ENCODE data around the gene SLC51B.

SLC51B gene

DNA sequence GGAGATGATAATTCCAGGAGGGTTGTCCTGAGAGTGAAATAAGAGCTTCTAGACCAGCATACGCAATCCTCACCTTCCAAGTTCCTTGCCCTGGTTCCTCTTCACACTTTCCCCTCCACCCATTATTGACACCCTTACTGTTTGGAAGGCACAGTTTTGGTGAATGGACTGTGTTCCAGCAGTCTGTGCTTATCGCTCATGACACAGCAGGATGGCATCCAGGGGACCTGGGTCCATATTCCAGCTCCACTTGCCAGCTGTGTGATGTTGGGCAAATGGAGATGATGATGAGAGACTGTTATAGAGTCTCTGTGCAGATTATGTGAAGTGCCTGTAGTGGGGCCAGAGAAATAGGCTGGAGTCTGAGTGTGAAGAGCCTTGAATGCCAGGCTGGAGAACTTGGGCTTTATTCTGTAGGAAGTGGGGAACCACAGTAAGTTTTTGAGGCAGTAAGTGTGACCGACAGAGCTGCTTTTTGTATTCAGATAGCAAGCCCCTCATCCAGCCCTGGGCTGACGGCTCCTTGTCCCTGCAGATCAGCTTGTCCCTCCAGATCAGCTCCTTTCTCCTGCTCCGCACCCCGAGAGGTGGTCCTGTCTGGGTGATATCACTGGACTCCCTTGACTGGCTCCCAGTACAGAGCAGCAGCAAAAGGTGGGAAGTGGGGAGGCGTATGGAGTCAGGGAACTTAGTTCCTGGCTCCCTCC, 39.5 kb downstream of the SLC51B start:
- H3K4me1 ChIP-seq (ENCODE audit: low read depth, poor library complexity, severe bottlenecking), result no peaks in the 10 kb centered on the region
- no peaks in the 10 kb centered on the region; the same call in 1 of the 2 replicates for H3K27me3 ChIP-seq (ENCODE audit: insufficient read depth, low read depth)
- H3K27ac ChIP-seq, result no peak overlapping the region
- H2AFZ ChIP-seq (ENCODE audit: low read depth), result no peak overlapping the region
- no peaks in the 10 kb centered on the region for H4K20me1 ChIP-seq (ENCODE audit: insufficient read depth)
- H3K9ac ChIP-seq, result no peak overlapping the region
- no peak overlapping the region for H3K4me2 ChIP-seq
- no peaks in the 10 kb centered on the region for H3K79me2 ChIP-seq (ENCODE audit: insufficient read depth, low read depth)
- H3K4me3 ChIP-seq (IDR thresholded peaks at IDR 0.05; ENCODE audit: insufficient read depth, low read depth, low read length), result no peak overlapping the region
- H3K36me3 ChIP-seq (ENCODE audit: insufficient read depth), result no peaks in the 10 kb centered on the region
- TF ChIP-seq, protein P1, sequence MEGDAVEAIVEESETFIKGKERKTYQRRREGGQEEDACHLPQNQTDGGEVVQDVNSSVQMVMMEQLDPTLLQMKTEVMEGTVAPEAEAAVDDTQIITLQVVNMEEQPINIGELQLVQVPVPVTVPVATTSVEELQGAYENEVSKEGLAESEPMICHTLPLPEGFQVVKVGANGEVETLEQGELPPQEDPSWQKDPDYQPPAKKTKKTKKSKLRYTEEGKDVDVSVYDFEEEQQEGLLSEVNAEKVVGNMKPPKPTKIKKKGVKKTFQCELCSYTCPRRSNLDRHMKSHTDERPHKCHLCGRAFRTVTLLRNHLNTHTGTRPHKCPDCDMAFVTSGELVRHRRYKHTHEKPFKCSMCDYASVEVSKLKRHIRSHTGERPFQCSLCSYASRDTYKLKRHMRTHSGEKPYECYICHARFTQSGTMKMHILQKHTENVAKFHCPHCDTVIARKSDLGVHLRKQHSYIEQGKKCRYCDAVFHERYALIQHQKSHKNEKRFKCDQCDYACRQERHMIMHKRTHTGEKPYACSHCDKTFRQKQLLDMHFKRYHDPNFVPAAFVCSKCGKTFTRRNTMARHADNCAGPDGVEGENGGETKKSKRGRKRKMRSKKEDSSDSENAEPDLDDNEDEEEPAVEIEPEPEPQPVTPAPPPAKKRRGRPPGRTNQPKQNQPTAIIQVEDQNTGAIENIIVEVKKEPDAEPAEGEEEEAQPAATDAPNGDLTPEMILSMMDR (conservative IDR thresholded peaks at IDR 0.05; ENCODE audit: low read depth, low read length), result no peak

DNA sequence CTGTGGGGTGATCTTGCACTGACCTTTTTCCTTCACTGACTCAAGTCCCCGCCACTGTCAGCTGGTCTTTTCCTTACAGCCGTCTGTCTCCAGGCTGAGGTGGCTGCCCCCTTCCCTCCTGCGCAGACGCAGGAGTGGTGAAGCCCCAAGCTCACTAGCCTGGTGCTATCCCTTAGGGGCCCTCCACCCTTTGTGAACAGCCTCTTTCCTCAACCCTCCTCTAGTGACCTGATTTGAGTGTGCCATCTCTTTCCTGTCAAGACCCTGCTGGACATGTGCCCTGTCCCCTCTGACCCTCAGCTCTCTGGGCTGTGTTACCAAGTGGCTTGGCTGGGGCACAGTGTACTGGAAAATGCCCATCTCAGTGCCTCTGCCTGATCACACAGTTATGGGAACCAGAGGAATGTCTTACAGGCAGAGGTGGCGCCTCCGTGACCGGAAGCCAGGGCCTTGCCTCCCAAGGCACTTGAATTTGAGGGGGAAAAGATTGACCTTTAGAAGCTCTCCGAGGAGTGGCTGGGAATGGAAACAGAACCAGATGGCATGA, 40.1 kb downstream of the SLC51B start:
- Histone ChIP-seq H3K36me3 (ENCODE audit: insufficient read depth) (no peaks in the 10 kb centered on the region), H3K4me2 (no peak overlapping the region), H3K27ac (no peak overlapping the region), H3K4me3 (IDR thresholded peaks at IDR 0.05; ENCODE audit: insufficient read depth, low read depth, low read length) (no peak overlapping the region), H3K27me3 (ENCODE audit: insufficient read depth, low read depth) (no peaks in the 10 kb centered on the region; the same call in 1 of the 2 replicates), H4K20me1 (ENCODE audit: insufficient read depth) (no peaks in the 10 kb centered on the region), H2AFZ (ENCODE audit: low read depth) (no peak overlapping the region), H3K79me2 (ENCODE audit: insufficient read depth, low read depth) (no peaks in the 10 kb centered on the region), H3K9ac (no peak overlapping the region), H3K4me1 (ENCODE audit: low read depth, poor library complexity, severe bottlenecking) (no peaks in the 10 kb centered on the region)
- TF ChIP-seq, protein P1 (conservative IDR thresholded peaks at IDR 0.05; ENCODE audit: low read depth, low read length), result no peak

DNA sequence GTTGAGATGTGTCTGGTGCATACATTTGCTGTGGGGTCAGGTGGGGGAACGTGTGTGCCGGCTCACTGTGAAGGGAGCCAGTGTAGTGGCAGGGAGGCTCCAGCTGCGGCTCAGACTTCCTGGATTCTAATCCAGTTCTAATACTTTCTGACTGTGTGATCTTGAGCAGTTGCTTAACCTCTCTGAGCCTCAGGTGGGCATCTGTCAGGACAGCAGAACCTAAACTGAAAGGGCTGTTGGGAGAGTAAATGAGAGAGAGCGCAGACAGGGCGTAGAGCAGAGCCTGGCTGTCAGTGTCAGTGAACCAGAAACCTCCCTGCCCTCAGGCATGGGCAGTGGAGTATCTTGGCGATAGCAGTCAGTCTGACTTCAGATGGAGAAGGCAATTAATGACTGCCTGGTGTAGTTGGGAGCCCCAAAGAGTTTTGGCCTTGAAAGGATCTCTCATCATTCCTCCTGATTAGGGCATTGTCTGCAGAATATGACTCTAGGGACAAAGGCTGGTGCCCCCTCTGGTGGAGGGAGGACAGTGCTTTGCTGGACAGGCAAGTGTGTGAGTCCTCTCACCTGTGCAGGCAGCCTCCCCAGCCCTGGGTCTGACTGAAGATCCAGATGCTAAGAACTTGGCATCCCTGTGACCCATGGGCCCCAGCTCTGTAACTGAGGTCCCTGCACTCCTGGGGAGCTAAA, 40.9 kb downstream of the SLC51B start:
- H3K79me2 ChIP-seq (ENCODE audit: insufficient read depth, low read depth), result no peaks in the 10 kb centered on the region
- no peak overlapping the region for H3K4me3 ChIP-seq (IDR thresholded peaks at IDR 0.05; ENCODE audit: insufficient read depth, low read depth, low read length)
- no peaks in the 10 kb centered on the region for H3K36me3 ChIP-seq (ENCODE audit: insufficient read depth)
- H3K4me2 ChIP-seq, result no peak overlapping the region
- H3K27me3 ChIP-seq (ENCODE audit: insufficient read depth, low read depth), result no peaks in the 10 kb centered on the region; the same call in 1 of the 2 replicates
- H4K20me1 ChIP-seq (ENCODE audit: insufficient read depth), result no peaks in the 10 kb centered on the region
- no peak overlapping the region for H2AFZ ChIP-seq (ENCODE audit: low read depth)
- TF ChIP-seq, protein P1 (conservative IDR thresholded peaks at IDR 0.05; ENCODE audit: low read depth, low read length), result no peak
- H3K27ac ChIP-seq, result no peak overlapping the region
- no peaks in the 10 kb centered on the region for H3K4me1 ChIP-seq (ENCODE audit: low read depth, poor library complexity, severe bottlenecking)
- no peak overlapping the region for H3K9ac ChIP-seq

DNA sequence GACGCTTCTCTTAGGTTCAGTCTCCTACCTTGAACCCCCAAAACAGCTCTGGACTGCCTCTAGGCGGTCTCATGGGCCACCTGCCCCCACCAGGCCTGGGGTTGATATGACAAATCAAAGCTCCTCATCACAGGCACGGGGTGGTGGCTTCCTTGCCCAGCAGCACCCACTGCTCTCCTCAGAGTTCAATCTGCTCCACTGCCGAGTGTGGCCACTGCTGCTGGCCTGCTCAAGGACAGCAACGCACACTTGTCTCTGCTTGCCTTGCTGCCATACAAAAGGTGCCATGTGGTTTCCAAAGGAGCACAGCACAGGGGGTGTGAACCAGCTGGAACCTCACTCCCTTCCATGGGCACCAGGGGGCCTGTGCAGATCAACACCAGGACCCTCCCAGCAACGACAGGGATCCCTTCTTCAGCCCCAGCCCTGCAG, 41.5 kb downstream of the SLC51B start:
- Histone ChIP-seq H3K27ac (no peak overlapping the region), H3K79me2 (ENCODE audit: insufficient read depth, low read depth) (no peaks in the 10 kb centered on the region), H4K20me1 (ENCODE audit: insufficient read depth) (no peaks in the 10 kb centered on the region), H3K4me3 (IDR thresholded peaks at IDR 0.05; ENCODE audit: insufficient read depth, low read depth, low read length) (no peak overlapping the region), H3K9ac (no peak overlapping the region), H2AFZ (ENCODE audit: low read depth) (no peak overlapping the region), H3K27me3 (ENCODE audit: insufficient read depth, low read depth) (no peaks in the 10 kb centered on the region; the same call in 1 of the 2 replicates), H3K4me1 (ENCODE audit: low read depth, poor library complexity, severe bottlenecking) (no peaks in the 10 kb centered on the region), H3K4me2 (no peak overlapping the region), H3K36me3 (ENCODE audit: insufficient read depth) (no peaks in the 10 kb centered on the region)
- TF ChIP-seq, protein P1 (conservative IDR thresholded peaks at IDR 0.05; ENCODE audit: low read depth, low read length), result no peak; the same call in 1 of the 2 replicates
